ENCODE results near the gene IKZF5.

GRCh38 chr10:123034332-123034731 is 25.7 kb upstream of the IKZF5 start:
- TF ChIP-seq CTCF (tag by site-specific recombination; IDR thresholded peaks at IDR 0.05) = no peak
- TF ChIP-seq EGR2 (tag by site-specific recombination; IDR thresholded peaks at IDR 0.05; ENCODE audit: low read depth) = no peak

All from HEK293 (cell line).